GM12873 (cell line): ENCODE data around the gene ITGAD.

Experiments
- CTCF ChIP-seq: IDR thresholded peaks from 2 replicates; pipeline ENCODE4 v1.5.1; 2012; ENCODE audit warnings: low read depth, mild to moderate bottlenecking, moderate library complexity, low read length, control low read depth; ENCODE audit not compliant: insufficient read depth; ENCODE audit errors: missing control alignments

ITGAD gene

GRCh38 chr16:31382485-31383161, 10.5 kb upstream of the ITGAD start:
- peak; percentile 85 for TF ChIP-seq CTCF

- TF ChIP-seq CTCF, result no peak
Measured at GRCh38 chr16:31385680-31386079, 7.5 kb upstream of the ITGAD start.

- no peak for TF ChIP-seq CTCF
Measured at GRCh38 chr16:31386157-31386984, 6.8 kb upstream of the ITGAD start.

GRCh38 chr16:31388535-31388934, 4.6 kb upstream of the ITGAD start:
- TF ChIP-seq CTCF, result no peak

- TF ChIP-seq CTCF, result no peak
Measured at GRCh38 chr16:31390504-31391041, 2.6 kb upstream of the ITGAD start.

- no peak for TF ChIP-seq CTCF
Measured at GRCh38 chr16:31395647-31396046, 2.5 kb downstream of the ITGAD start.

- no peak for TF ChIP-seq CTCF
Measured at GRCh38 chr16:31397096-31397660, 4.0 kb downstream of the ITGAD start.
